ENCODE data around the gene PEG3. TPM values are rescaled to one million over a fixed set of nuclear protein-coding genes. Genes with fewer than 3 reads are reported as not detected.

PEG3 gene
- total and polyA plus RNA-seq, 4 donors = 2.2 to 188 (median 7.7) TPM

GRCh38 chr19:56831255-56831654, 9.3 kb downstream of the PEG3 start:
- WGBS = 57% methylated on average over 2 of the region's 2 CpGs
- peaks cover 0 to 5% (median 1%) of the 10 kb centered on the region in 4 donors for H3K4me1 ChIP-seq (ENCODE audit: control insufficient read depth in 4 of 4, insufficient read depth in 4 of 4, low read length in 3 of 4)
- H3K9me3 ChIP-seq (ENCODE audit: control insufficient read depth in 4 of 4, low read length in 3 of 4) = no peaks in the 10 kb centered on the region
- H3K36me3 ChIP-seq (ENCODE audit: control insufficient read depth in 4 of 4, insufficient read depth in 3 of 4, low read depth in 1 of 4, low read length in 3 of 4) = peaks cover 0 to 2% (median 0%) of the 10 kb centered on the region in 4 donors
- no peaks in the 10 kb centered on the region for H3K27me3 ChIP-seq (ENCODE audit: control insufficient read depth in 4 of 4, insufficient read depth in 4 of 4, low read length in 3 of 4)
- H3K9ac ChIP-seq (ENCODE audit: low read depth in 1 of 2, low read length in 2 of 2) = no peak overlapping the region
- no peak overlapping the region for H3K27ac ChIP-seq (ENCODE audit: low read depth in 1 of 2, low read length in 2 of 2)
- no peak for DNase-seq (ENCODE audit: low spot score)
- TF ChIP-seq FOXA1 (IDR thresholded peaks at IDR 0.05) (no peak), SP1 (IDR thresholded peaks at IDR 0.05) (no peak), JUND (IDR thresholded peaks at IDR 0.05) (no peak), EGR1 (IDR thresholded peaks at IDR 0.05; ENCODE audit: low read depth in 2 of 2) (no peak), FOXA2 (IDR thresholded peaks at IDR 0.05) (no peak), NR2F2 (IDR thresholded peaks at IDR 0.05) (no peak), GABPA (IDR thresholded peaks at IDR 0.05 in 1 of 2, conservative IDR thresholded peaks at IDR 0.05 in 1 of 2) (no peak), YY1 (IDR thresholded peaks at IDR 0.05) (no peak), MAX (IDR thresholded peaks at IDR 0.05) (no peak), ATF3 (IDR thresholded peaks at IDR 0.05) (no peak), TAF1 (conservative IDR thresholded peaks at IDR 0.05) (no peak), RAD21 (IDR thresholded peaks at IDR 0.05) (no peak)
- TF ChIP-seq, protein P1, sequence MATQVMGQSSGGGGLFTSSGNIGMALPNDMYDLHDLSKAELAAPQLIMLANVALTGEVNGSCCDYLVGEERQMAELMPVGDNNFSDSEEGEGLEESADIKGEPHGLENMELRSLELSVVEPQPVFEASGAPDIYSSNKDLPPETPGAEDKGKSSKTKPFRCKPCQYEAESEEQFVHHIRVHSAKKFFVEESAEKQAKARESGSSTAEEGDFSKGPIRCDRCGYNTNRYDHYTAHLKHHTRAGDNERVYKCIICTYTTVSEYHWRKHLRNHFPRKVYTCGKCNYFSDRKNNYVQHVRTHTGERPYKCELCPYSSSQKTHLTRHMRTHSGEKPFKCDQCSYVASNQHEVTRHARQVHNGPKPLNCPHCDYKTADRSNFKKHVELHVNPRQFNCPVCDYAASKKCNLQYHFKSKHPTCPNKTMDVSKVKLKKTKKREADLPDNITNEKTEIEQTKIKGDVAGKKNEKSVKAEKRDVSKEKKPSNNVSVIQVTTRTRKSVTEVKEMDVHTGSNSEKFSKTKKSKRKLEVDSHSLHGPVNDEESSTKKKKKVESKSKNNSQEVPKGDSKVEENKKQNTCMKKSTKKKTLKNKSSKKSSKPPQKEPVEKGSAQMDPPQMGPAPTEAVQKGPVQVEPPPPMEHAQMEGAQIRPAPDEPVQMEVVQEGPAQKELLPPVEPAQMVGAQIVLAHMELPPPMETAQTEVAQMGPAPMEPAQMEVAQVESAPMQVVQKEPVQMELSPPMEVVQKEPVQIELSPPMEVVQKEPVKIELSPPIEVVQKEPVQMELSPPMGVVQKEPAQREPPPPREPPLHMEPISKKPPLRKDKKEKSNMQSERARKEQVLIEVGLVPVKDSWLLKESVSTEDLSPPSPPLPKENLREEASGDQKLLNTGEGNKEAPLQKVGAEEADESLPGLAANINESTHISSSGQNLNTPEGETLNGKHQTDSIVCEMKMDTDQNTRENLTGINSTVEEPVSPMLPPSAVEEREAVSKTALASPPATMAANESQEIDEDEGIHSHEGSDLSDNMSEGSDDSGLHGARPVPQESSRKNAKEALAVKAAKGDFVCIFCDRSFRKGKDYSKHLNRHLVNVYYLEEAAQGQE (IDR thresholded peaks at IDR 0.05) = no peak
- no peak overlapping the region for H3K4me3 ChIP-seq (ENCODE audit: low read depth in 1 of 3, low read length in 3 of 3)

GRCh38 chr19:56829596-56829995, 10.9 kb downstream of the PEG3 start:
- Histone ChIP-seq H3K9me3 (ENCODE audit: control insufficient read depth in 4 of 4, low read length in 3 of 4) (no peaks in the 10 kb centered on the region), H3K36me3 (ENCODE audit: control insufficient read depth in 4 of 4, insufficient read depth in 3 of 4, low read depth in 1 of 4, low read length in 3 of 4) (peaks cover 0 to 2% (median 0%) of the 10 kb centered on the region in 4 donors), H3K9ac (ENCODE audit: low read depth in 1 of 2, low read length in 2 of 2) (no peak overlapping the region), H3K27me3 (ENCODE audit: control insufficient read depth in 4 of 4, insufficient read depth in 4 of 4, low read length in 3 of 4) (no peaks in the 10 kb centered on the region), H3K4me1 (ENCODE audit: control insufficient read depth in 4 of 4, insufficient read depth in 4 of 4, low read length in 3 of 4) (no peaks in the 10 kb centered on the region), H3K27ac (ENCODE audit: low read depth in 1 of 2, low read length in 2 of 2) (no peak overlapping the region), H3K4me3 (ENCODE audit: low read depth in 1 of 3, low read length in 3 of 3) (no peak overlapping the region)
- no peak for DNase-seq (ENCODE audit: low spot score)
- no peak for TF ChIP-seq GABPA (IDR thresholded peaks at IDR 0.05 in 1 of 2, conservative IDR thresholded peaks at IDR 0.05 in 1 of 2)
- TF ChIP-seq RXRA (IDR thresholded peaks at IDR 0.05) = no peak
- TF ChIP-seq ATF3 (IDR thresholded peaks at IDR 0.05) = no peak
- TF ChIP-seq, protein P2, sequence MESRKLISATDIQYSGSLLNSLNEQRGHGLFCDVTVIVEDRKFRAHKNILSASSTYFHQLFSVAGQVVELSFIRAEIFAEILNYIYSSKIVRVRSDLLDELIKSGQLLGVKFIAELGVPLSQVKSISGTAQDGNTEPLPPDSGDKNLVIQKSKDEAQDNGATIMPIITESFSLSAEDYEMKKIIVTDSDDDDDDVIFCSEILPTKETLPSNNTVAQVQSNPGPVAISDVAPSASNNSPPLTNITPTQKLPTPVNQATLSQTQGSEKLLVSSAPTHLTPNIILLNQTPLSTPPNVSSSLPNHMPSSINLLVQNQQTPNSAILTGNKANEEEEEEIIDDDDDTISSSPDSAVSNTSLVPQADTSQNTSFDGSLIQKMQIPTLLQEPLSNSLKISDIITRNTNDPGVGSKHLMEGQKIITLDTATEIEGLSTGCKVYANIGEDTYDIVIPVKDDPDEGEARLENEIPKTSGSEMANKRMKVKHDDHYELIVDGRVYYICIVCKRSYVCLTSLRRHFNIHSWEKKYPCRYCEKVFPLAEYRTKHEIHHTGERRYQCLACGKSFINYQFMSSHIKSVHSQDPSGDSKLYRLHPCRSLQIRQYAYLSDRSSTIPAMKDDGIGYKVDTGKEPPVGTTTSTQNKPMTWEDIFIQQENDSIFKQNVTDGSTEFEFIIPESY (IDR thresholded peaks at IDR 0.05) = no peak
- TF ChIP-seq YY1 (IDR thresholded peaks at IDR 0.05) = no peak
- no peak for TF ChIP-seq JUND (IDR thresholded peaks at IDR 0.05)
- TF ChIP-seq EGR1 (IDR thresholded peaks at IDR 0.05; ENCODE audit: low read depth in 2 of 2) = no peak
- no peak for TF ChIP-seq RAD21 (IDR thresholded peaks at IDR 0.05)
- no peak for TF ChIP-seq FOXA1 (IDR thresholded peaks at IDR 0.05)
- TF ChIP-seq, protein P3, sequence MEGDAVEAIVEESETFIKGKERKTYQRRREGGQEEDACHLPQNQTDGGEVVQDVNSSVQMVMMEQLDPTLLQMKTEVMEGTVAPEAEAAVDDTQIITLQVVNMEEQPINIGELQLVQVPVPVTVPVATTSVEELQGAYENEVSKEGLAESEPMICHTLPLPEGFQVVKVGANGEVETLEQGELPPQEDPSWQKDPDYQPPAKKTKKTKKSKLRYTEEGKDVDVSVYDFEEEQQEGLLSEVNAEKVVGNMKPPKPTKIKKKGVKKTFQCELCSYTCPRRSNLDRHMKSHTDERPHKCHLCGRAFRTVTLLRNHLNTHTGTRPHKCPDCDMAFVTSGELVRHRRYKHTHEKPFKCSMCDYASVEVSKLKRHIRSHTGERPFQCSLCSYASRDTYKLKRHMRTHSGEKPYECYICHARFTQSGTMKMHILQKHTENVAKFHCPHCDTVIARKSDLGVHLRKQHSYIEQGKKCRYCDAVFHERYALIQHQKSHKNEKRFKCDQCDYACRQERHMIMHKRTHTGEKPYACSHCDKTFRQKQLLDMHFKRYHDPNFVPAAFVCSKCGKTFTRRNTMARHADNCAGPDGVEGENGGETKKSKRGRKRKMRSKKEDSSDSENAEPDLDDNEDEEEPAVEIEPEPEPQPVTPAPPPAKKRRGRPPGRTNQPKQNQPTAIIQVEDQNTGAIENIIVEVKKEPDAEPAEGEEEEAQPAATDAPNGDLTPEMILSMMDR (IDR thresholded peaks at IDR 0.05; ENCODE audit: low read depth, low read length, missing input control) = no peak
- no peak for TF ChIP-seq SP1 (IDR thresholded peaks at IDR 0.05)
- TF ChIP-seq, protein P1 (IDR thresholded peaks at IDR 0.05) = no peak
- TF ChIP-seq HNF4G (IDR thresholded peaks at IDR 0.05) = no peak
- TF ChIP-seq MAX (IDR thresholded peaks at IDR 0.05) = no peak
- no peak for TF ChIP-seq HNF4A (conservative IDR thresholded peaks at IDR 0.05)
- no peak for TF ChIP-seq NR2F2 (IDR thresholded peaks at IDR 0.05)
- TF ChIP-seq TAF1 (conservative IDR thresholded peaks at IDR 0.05) = no peak
- TF ChIP-seq FOXA2 (IDR thresholded peaks at IDR 0.05) = no peak
- WGBS = 82% methylated on average over 6 of the region's 6 CpGs

All from liver (tissue), 9 donors.